Measurements from ENCODE around the gene BBS12. TPM values are rescaled to one million over a fixed set of nuclear protein-coding genes. Genes with fewer than 3 reads are reported as not detected.
"Not testable (repeated sequence)": the region's sequence is repeated elsewhere in the genome, so short reads cannot be mapped to it uniquely, and the experiment has no call there.

The BBS12 gene
- total RNA-seq, 2 donors from 2014 or later = 1.4 to 3.0 TPM

- no peak for DNase-seq (ENCODE audit: low spot score)
Measured at GRCh38 chr4:122785099-122785498, 52.6 kb downstream of the BBS12 start.

GRCh38 chr4:122786296-122786695, 53.8 kb downstream of the BBS12 start:
- not testable (repeated sequence) for H3K27ac ChIP-seq; H3K4me3 ChIP-seq; ATAC-seq (ENCODE audit: insufficient number of reproducible peaks, low FRiP score, low read depth); H3K27me3 ChIP-seq (replicated peaks; ENCODE audit: insufficient read depth); DNase-seq (ENCODE audit: low spot score); H3K36me3 ChIP-seq; H3K9me3 ChIP-seq
- peaks cover 12 to 16% of the 10 kb centered on the region in 2 donors for H3K4me1 ChIP-seq (ENCODE audit: control insufficient read depth in 1 of 2, low read depth in 2 of 2)

More at GRCh38 chr4:122785099-122785498, 52.6 kb downstream of the BBS12 start:
- no peak for ATAC-seq (ENCODE audit: insufficient number of reproducible peaks, low FRiP score, low read depth)
- Histone ChIP-seq H3K27me3 (replicated peaks; ENCODE audit: insufficient read depth) (no peaks in the 10 kb centered on the region), H3K4me3 (no peak overlapping the region), H3K4me1 (ENCODE audit: control insufficient read depth in 1 of 2, low read depth in 2 of 2) (peaks cover 12 to 16% of the 10 kb centered on the region in 2 donors), H3K27ac (no peak overlapping the region), H3K9me3 (no peaks in the 10 kb centered on the region), H3K36me3 (no peaks in the 10 kb centered on the region)
- no peak for TF ChIP-seq CTCF (IDR thresholded peaks at IDR 0.05)

GRCh38 chr4:122786920-122787319, 54.4 kb downstream of the BBS12 start:
- H3K27ac ChIP-seq; H3K4me3 ChIP-seq; H3K27me3 ChIP-seq (replicated peaks; ENCODE audit: insufficient read depth); ATAC-seq (ENCODE audit: insufficient number of reproducible peaks, low FRiP score, low read depth); H3K9me3 ChIP-seq; DNase-seq (ENCODE audit: low spot score); H3K36me3 ChIP-seq: not testable (repeated sequence)
- H3K4me1 ChIP-seq (ENCODE audit: control insufficient read depth in 1 of 2, low read depth in 2 of 2) = peaks cover 12 to 16% of the 10 kb centered on the region in 2 donors

- TF ChIP-seq CTCF (IDR thresholded peaks at IDR 0.05) = no peak
- Histone ChIP-seq H3K4me3 (no peak overlapping the region), H3K9me3 (no peaks in the 10 kb centered on the region), H3K36me3 (no peaks in the 10 kb centered on the region), H3K27me3 (replicated peaks; ENCODE audit: insufficient read depth) (no peaks in the 10 kb centered on the region), H3K4me1 (ENCODE audit: control insufficient read depth in 1 of 2, low read depth in 2 of 2) (peaks cover 10 to 12% of the 10 kb centered on the region in 2 donors), H3K27ac (no peak overlapping the region)
- ATAC-seq (ENCODE audit: insufficient number of reproducible peaks, low FRiP score, low read depth) (no peak), DNase-seq (ENCODE audit: low spot score) (no peak)
Measured at GRCh38 chr4:122787940-122788339, 55.4 kb downstream of the BBS12 start.

GRCh38 chr4:122788935-122789334, 56.4 kb downstream of the BBS12 start:
- no peak for ATAC-seq (ENCODE audit: insufficient number of reproducible peaks, low FRiP score, low read depth)
- no peak for DNase-seq (ENCODE audit: low spot score)
- Histone ChIP-seq H3K27me3 (replicated peaks; ENCODE audit: insufficient read depth) (no peaks in the 10 kb centered on the region), H3K4me3 (no peak overlapping the region), H3K4me1 (ENCODE audit: control insufficient read depth in 1 of 2, low read depth in 2 of 2) (peaks cover 3% of the 10 kb centered on the region in 2 donors), H3K27ac (no peak overlapping the region), H3K9me3 (no peaks in the 10 kb centered on the region), H3K36me3 (no peaks in the 10 kb centered on the region)
- TF ChIP-seq CTCF (IDR thresholded peaks at IDR 0.05) = no peak

- H3K27me3 ChIP-seq (replicated peaks; ENCODE audit: insufficient read depth) = no peaks in the 10 kb centered on the region
- no peak for ATAC-seq (ENCODE audit: insufficient number of reproducible peaks, low FRiP score, low read depth)
- no peaks in the 10 kb centered on the region for H3K9me3 ChIP-seq
- peaks cover 7 to 13% of the 10 kb centered on the region in 2 donors for H3K4me1 ChIP-seq (ENCODE audit: control insufficient read depth in 1 of 2, low read depth in 2 of 2)
- no peaks in the 10 kb centered on the region for H3K36me3 ChIP-seq
- no peak for DNase-seq (ENCODE audit: low spot score)
- no peak overlapping the region for H3K4me3 ChIP-seq
- no peak overlapping the region for H3K27ac ChIP-seq
- TF ChIP-seq CTCF (IDR thresholded peaks at IDR 0.05) = no peak
Measured at GRCh38 chr4:122793811-122794210, 61.3 kb downstream of the BBS12 start.

Other genes with a start within 250 kb of the BBS12 start
- gene IL21, start 111.6 kb upstream of the BBS12 start, total RNA-seq = not detected
- 10 to 100 TPM; 25.5 to 50.2 TPM for gene FGF2, start 94.1 kb downstream of the BBS12 start, total RNA-seq
- 1 to 10 TPM; 2.0 to 5.7 TPM for gene NUDT6, start 189.9 kb downstream of the BBS12 start, total RNA-seq

All from thoracic aorta (tissue), 2 donors.